Mammary epithelial cell (primary cell): ENCODE measurements around the gene WNK1.
"Not testable (repeated sequence)": the region's sequence is repeated elsewhere in the genome, so short reads cannot be mapped to it uniquely, and the experiment has no call there.

Experiments used
- EZH2 ChIP-seq: IDR thresholded peaks from 2 replicates; pipeline ENCODE4 v1.6.1; 2012; ENCODE audit warnings: low read length, inconsistent platforms, borderline replicate concordance
- TF ChIP-seq, protein P1 (sequence below), 2 donors: IDR thresholded peaks in 1 of 2; conservative IDR thresholded peaks in 1 of 2; 2 replicates each; pipeline ENCODE4 v1.5.1; 2011 to 2012; ENCODE audit warnings: inconsistent platforms in 2 of 2, low read length in 2 of 2, mild to moderate bottlenecking in 2 of 2, control low read depth in 1 of 2, low read depth in 1 of 2; ENCODE audit not compliant: insufficient read depth in 1 of 2; ENCODE audit errors: extremely low read depth in 1 of 2

DNA sequence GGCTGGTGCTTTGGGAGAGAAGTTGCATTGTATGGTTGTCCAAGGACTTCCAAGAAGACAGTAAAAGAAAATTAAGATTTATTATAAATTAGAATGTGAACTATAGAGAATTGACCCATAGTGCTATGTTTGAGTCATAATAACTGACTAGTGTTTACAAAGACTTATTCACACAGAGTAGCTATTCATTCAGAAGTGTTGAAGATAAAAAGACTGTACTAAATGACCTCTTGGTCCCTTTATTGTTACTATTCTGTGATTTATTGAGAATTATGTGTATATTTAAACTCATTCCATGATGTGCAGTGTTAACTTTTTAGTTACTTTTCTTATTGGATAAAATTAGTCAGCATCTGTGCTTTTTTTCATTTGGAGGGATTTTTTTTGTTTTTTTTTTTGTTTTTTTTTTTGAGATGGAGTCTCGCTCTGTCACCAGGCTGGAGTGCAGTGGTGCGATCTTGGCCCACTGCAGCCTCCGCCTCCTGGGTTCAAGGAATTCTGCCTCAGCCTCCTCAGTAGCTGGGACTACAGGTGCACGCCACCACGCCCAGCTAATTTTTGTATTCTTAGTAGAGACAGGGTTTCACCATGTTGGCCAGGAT lies 24.5 kb downstream of the WNK1 start:
- TF ChIP-seq, protein P1, sequence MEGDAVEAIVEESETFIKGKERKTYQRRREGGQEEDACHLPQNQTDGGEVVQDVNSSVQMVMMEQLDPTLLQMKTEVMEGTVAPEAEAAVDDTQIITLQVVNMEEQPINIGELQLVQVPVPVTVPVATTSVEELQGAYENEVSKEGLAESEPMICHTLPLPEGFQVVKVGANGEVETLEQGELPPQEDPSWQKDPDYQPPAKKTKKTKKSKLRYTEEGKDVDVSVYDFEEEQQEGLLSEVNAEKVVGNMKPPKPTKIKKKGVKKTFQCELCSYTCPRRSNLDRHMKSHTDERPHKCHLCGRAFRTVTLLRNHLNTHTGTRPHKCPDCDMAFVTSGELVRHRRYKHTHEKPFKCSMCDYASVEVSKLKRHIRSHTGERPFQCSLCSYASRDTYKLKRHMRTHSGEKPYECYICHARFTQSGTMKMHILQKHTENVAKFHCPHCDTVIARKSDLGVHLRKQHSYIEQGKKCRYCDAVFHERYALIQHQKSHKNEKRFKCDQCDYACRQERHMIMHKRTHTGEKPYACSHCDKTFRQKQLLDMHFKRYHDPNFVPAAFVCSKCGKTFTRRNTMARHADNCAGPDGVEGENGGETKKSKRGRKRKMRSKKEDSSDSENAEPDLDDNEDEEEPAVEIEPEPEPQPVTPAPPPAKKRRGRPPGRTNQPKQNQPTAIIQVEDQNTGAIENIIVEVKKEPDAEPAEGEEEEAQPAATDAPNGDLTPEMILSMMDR (conservative IDR thresholded peaks at IDR 0.05 in 1 of 2, IDR thresholded peaks at IDR 0.05 in 1 of 2; ENCODE audit: extremely low read depth in 1 of 2, insufficient read depth in 1 of 2, low read depth in 1 of 2, low read length in 2 of 2), result not testable (repeated sequence)
- TF ChIP-seq EZH2, result not testable (repeated sequence)
